NK-92 (cell line): ENCODE data around the gene MRPS15.
"Not testable (repeated sequence)": the region's sequence is repeated elsewhere in the genome, so short reads cannot be mapped to it uniquely, and the experiment has no call there.

ENCODE experiments used
- DNase-seq: peaks from one replicate; lab custom pipeline; 2025; ENCODE audit not compliant: unreplicated experiment; lab: John Stamatoyannopoulos, UW

MRPS15 gene

GRCh38 chr1:36463803-36464604 lies at the start of gene MRPS15:
Gene MRPS15 (minus strand): TSS chr1:36464384. CDS start chr1:36464275, 109 bp downstream.
- peak; percentile 53 for DNase-seq

- no peak for DNase-seq
Observed at GRCh38 chr1:36512842-36513241, 48.7 kb upstream of the MRPS15 start.

DNA sequence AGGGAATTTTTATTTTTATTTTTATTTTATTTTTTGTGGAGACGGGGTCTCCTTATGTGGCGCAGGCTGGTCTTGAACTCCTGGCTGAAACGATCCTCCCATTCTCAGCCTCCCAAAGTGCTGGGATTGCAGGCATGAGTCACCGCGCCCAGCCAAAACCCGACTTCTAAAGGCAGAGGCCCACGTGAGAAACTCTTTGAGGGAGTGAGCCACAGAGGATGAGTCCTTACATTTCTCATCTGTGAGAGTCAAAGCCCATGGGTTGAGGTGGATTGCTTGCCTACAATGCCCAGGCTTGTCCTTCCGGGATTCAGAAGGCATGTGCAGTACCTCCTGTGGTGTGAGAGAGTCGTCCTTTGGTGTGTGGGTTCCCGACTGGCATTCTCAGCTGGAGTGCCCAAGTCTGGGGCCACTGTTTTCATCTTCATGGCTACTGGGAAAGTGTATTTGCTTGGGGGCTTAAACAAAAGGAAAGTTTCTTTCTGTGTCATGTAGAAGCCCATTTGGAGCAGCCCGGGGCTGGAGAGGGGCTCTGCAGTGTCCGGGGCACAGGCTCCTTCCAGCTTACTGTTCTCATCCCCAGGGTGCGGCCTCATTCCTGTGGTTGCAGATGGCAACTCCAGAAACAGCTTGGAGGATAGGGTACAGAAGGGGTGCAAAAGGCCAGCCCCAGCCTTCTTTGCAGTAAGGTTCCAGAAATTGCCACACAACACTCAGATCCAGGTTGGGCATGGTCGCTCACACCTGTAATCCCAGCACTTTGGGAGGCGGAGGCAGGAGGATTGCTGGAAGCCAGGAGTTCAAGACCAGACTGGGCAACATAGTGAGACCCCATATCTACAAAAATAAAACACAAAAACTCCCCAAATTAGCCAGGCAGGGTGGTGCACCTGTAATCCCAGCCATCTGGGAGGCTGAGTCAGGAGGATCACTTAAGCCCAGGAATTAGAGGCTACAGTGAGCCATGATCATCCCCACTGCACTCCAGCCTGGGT lies 47.9 kb upstream of the MRPS15 start:
- DNase-seq, result no peak

DNA sequence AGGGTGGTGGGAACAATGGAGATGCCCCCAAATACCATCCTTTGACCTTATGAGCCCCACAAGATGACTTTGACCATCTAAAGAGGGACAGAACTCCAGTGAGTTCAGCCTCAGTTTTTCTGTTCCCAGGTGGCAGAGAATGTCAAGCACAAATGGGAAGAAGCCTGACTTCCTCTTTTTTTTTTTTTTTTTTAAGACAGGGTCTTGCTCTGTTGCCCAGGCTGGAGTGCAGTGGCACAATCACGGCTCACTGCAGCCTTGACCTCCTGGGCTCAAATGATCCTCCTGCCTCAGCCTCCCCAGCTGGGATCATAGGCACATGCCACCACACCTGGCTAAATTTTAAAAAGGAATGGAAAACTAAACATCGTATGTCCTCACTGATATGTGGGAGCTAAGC lies 47.0 kb upstream of the MRPS15 start:
- DNase-seq, result not testable (repeated sequence)

GRCh38 chr1:36510418-36510817 lies 46.2 kb upstream of the MRPS15 start:
- DNase-seq, result no peak

DNA sequence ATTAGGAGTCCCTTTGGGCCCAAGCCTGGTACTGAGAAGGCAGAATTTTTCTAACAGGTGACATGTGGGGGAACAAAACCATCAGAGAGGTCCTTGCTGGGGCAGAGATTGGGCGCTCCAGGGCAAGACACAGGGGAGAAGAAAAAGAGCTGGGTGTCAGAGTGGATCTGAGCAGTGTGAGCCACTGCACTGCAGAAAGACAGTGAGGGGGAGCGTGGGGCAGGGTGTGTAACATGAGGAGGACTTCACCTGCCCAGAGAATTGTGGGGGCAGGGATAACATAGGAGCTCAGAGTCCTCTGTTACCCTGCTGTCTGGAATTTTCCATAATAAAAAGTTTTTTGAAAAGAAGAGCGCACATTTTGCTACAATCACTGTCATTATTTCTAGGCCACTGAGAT lies 44.1 kb upstream of the MRPS15 start:
- no peak for DNase-seq

DNA sequence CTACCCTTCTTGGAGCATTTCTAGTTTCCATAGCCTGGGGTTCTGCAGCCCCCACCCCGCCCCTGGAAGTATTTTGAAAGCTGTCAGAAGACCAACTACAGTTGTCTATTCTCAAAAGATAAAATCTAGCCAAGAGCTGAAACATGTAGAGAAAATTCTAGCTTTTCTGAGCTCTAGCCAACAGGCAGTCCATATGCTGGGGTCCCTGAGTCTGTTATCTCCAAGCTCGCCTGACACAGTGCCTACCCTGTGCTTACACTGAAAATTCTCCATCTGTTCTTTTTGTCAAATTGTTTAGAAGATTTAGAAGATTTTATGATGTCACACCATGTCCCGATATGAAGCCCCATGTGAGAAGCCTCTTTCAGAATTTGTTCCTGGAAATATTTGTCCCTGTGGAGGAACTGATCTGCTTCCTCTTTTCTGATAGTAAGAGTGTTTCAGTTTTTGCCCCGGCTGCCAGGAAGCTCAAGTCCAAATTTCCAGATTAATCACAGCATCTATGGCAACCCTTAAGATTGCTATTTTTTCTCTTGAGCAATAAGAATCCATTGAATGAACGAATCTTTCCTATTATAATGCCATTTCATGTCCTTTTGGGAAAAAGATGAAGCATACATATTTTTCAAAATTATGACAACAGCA lies 42.2 kb upstream of the MRPS15 start:
- no peak for DNase-seq

- DNase-seq, result no peak
Observed at GRCh38 chr1:36503733-36504132, 39.5 kb upstream of the MRPS15 start.

- no peak for DNase-seq
Observed at GRCh38 chr1:36503159-36503558, 39.0 kb upstream of the MRPS15 start.

- DNase-seq, result no peak
Observed at GRCh38 chr1:36502616-36503015, 38.4 kb upstream of the MRPS15 start.

DNA sequence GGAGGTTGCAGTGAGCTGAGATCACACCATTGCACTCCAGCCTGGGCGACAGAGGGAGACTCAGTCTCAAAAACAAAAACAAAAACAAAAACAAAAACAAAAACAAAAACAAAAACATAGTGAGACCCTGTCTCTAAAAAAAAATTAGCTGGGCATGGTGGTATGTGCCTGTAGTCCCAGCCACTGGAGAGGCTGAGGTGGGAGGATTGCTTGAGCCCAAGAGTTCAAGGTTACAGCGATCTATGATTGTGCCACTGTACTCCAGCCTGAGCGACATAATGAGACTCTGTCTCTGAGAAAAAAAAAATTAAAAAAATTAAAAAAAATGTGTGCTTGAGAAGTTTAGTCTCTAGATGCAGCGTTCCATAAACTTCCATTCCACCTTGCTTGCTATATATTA lies 37.7 kb upstream of the MRPS15 start:
- DNase-seq, result not testable (repeated sequence)

- no peak for DNase-seq
Observed at GRCh38 chr1:36497207-36497606, 33.0 kb upstream of the MRPS15 start.

DNA sequence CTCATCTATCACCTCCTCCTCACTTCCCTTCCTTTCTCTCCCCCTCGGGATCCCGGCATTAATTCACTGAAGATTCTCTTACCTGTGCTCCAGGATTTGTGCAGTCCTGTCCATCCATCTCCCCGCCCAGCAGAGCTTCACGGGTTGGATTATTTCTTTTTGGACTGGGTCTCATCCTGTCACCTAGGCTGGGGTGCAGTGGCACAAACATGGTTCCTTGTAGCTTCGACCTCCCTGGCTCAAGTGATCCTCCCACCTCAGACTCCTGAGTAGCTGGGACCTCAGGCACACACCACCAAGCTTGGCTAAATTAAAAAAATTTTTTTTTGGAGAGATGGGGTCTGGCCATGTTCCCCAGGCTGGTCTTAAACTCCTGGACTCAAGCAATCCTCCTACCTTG lies 30.8 kb upstream of the MRPS15 start:
- DNase-seq, result no peak

- no peak for DNase-seq
Observed at GRCh38 chr1:36493524-36493923, 29.3 kb upstream of the MRPS15 start.

GRCh38 chr1:36492491-36492890 lies 28.3 kb upstream of the MRPS15 start:
- DNase-seq, result no peak

- not testable (repeated sequence) for DNase-seq
Observed at GRCh38 chr1:36489258-36490051, 25.3 kb upstream of the MRPS15 start.

DNA sequence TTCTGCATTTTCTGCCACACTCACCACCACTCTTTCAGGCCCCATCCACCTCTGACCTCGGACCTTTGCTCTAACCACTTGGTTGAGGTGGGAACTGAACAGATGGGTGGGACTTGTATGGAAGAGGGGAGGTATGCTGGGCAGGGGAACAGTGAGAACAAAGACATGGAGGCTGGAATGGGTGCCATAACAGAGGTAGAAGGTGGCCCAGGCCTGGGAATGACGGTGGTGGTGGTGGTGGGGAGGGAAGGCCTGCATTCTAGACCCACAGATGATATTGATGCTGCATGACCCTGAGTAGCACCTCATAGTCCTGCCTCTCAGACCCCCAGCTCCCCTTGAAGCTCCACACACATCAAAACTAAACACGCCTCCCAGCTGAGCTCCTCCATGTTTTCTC lies 23.7 kb upstream of the MRPS15 start:
- no peak for DNase-seq

DNA sequence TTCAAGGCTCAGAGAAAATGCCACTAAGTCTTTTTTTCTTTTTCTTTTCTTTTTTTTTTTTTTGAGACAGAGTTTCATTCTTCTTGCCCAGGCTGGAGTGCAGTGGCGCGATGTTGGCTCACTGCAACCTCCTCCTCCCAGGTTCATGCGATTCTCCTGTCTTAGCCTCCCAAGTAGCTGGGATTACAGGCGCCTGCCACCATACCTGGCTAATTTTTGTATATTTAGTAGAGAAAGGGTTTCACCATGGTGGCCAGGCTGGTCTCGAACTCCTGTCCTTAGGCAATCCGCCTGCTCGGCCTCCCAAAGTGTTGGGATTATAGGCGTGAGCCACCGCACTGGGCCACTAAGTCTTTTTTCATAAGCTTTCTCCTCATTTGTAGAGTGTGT lies 23.1 kb upstream of the MRPS15 start:
- DNase-seq, result not testable (repeated sequence)

DNA sequence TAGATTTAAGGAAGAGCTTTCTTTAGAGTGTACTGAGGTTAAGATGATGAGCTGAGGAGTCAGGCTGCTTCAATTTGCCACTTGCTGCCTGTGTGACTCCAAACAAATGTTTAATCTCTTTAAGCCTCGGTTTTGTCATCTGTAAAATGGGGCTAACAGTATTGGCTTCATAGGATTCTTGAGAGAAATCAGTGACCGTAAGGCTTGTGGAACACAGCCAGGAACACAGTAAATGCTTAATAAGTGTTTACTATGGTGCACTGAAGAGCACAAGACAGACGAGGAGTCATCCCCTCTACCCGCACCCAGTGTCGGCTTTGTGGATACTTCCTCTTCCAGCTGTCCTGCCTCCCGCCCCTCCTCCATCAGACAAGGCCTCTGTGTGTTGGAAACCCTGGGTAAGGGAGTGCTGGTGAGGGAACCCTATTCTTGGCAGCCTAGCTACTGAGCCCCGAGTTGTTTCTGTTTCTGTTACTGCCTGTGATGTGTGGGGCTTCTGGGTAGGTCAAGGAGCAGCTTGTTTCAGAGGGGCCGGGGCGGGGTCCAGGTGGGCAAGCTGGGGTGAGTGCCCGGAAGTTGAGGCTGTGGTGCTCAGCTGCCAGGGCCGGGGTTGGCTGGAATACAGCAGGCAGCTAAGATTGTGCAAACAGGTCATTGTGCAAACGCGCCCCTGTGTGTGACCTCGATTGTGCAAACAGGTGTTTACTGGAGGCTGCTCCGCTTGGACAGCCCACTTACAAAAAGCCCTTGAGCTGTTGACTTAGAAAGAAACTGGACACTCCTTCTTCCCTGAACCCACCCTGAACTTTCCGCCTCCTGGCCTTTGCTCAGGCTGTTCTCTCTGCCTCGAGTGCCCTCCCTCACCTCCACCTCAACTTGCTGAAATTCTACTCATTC lies 22.5 kb upstream of the MRPS15 start:
- no peak for DNase-seq

DNA sequence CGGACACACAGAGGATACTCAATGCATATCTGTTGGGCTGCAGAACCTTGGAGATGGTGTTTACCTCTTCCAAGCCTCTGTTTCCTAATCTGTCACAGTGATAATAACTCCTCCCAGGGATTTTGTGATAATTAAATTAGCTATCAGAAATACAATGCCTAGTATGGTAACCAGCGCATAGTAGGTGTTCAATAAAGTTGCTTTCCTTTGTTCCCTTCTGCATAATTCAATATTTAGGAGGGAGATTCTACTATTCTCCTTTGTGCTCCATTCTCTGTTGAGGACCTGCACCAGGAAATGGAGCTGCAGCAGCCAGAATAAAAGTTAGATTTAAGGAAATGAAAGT lies 21.9 kb upstream of the MRPS15 start:
- DNase-seq, result no peak
